Measurements from ENCODE around the gene TRPM7. TPM values are rescaled to one million over a fixed set of nuclear protein-coding genes. Genes with fewer than 3 reads are reported as not detected.

The TRPM7 gene
- total and polyA plus RNA-seq, 4 donors: 6.3 to 81.1 (median 24.0) TPM

- H3K9ac ChIP-seq (ENCODE audit: low read depth in 1 of 2, low read length in 2 of 2): no peak overlapping the region
- peaks cover 10 to 64% (median 52%) of the 10 kb centered on the region in 4 donors for H3K36me3 ChIP-seq (ENCODE audit: control insufficient read depth in 4 of 4, insufficient read depth in 3 of 4, low read depth in 1 of 4, low read length in 3 of 4)
- 98% methylated on average over 3 of the region's 3 CpGs for WGBS
- H3K4me1 ChIP-seq (ENCODE audit: control insufficient read depth in 4 of 4, insufficient read depth in 4 of 4, low read length in 3 of 4): no peaks in the 10 kb centered on the region
- H3K27me3 ChIP-seq (ENCODE audit: control insufficient read depth in 4 of 4, insufficient read depth in 4 of 4, low read length in 3 of 4): no peaks in the 10 kb centered on the region
- DNase-seq (ENCODE audit: low spot score): no peak
- no peak overlapping the region for H3K4me3 ChIP-seq (ENCODE audit: low read depth in 1 of 3, low read length in 3 of 3)
- no peaks in the 10 kb centered on the region for H3K9me3 ChIP-seq (ENCODE audit: control insufficient read depth in 4 of 4, low read length in 3 of 4)
- no peak for TF ChIP-seq YY1 (IDR thresholded peaks at IDR 0.05)
- no peak for TF ChIP-seq NR2F2 (IDR thresholded peaks at IDR 0.05)
- no peak for TF ChIP-seq HNF4A (conservative IDR thresholded peaks at IDR 0.05)
- no peak for TF ChIP-seq JUND (IDR thresholded peaks at IDR 0.05)
- TF ChIP-seq ATF3 (IDR thresholded peaks at IDR 0.05): no peak
- TF ChIP-seq FOXA1 (IDR thresholded peaks at IDR 0.05): no peak
- TF ChIP-seq CTCF (IDR thresholded peaks at IDR 0.05; ENCODE audit: low read depth, low read length, missing input control): no peak
- no peak for TF ChIP-seq REST (IDR thresholded peaks at IDR 0.05)
- TF ChIP-seq FOXA2 (IDR thresholded peaks at IDR 0.05): no peak
- no peak for TF ChIP-seq EGR1 (IDR thresholded peaks at IDR 0.05; ENCODE audit: low read depth in 2 of 2)
- no peak for TF ChIP-seq GABPA (IDR thresholded peaks at IDR 0.05 in 1 of 2, conservative IDR thresholded peaks at IDR 0.05 in 1 of 2)
- no peak for TF ChIP-seq TAF1 (conservative IDR thresholded peaks at IDR 0.05)
- TF ChIP-seq HNF4G (IDR thresholded peaks at IDR 0.05): no peak
- TF ChIP-seq RXRA (IDR thresholded peaks at IDR 0.05): no peak
- no peak for TF ChIP-seq RAD21 (IDR thresholded peaks at IDR 0.05)
- no peak for TF ChIP-seq MAX (IDR thresholded peaks at IDR 0.05)
- no peak for TF ChIP-seq ZBTB33 (IDR thresholded peaks at IDR 0.05)
- H3K27ac ChIP-seq (ENCODE audit: low read depth in 1 of 2, low read length in 2 of 2): no peak overlapping the region
These were observed 33.9 kb downstream of the TRPM7 start for GRCh38 chr15:50652671-50653070.

- Histone ChIP-seq H3K9ac (ENCODE audit: low read depth in 1 of 2, low read length in 2 of 2) (no peak overlapping the region), H3K27me3 (ENCODE audit: control insufficient read depth in 4 of 4, insufficient read depth in 4 of 4, low read length in 3 of 4) (no peaks in the 10 kb centered on the region), H3K27ac (ENCODE audit: low read depth in 1 of 2, low read length in 2 of 2) (no peak overlapping the region), H3K36me3 (ENCODE audit: control insufficient read depth in 4 of 4, insufficient read depth in 3 of 4, low read depth in 1 of 4, low read length in 3 of 4) (peaks cover 3 to 66% (median 50%) of the 10 kb centered on the region in 4 donors), H3K9me3 (ENCODE audit: control insufficient read depth in 4 of 4, low read length in 3 of 4) (no peaks in the 10 kb centered on the region), H3K4me3 (ENCODE audit: low read depth in 1 of 3, low read length in 3 of 3) (no peak overlapping the region), H3K4me1 (ENCODE audit: control insufficient read depth in 4 of 4, insufficient read depth in 4 of 4, low read length in 3 of 4) (no peaks in the 10 kb centered on the region)
- DNase-seq (ENCODE audit: low spot score): no peak
- 93% methylated on average over 2 of the region's 2 CpGs for WGBS
- TF ChIP-seq ATF3 (IDR thresholded peaks at IDR 0.05) (no peak), NR2F2 (IDR thresholded peaks at IDR 0.05) (no peak), FOXA1 (IDR thresholded peaks at IDR 0.05) (no peak), EGR1 (IDR thresholded peaks at IDR 0.05; ENCODE audit: low read depth in 2 of 2) (no peak), FOXA2 (IDR thresholded peaks at IDR 0.05) (no peak), RXRA (IDR thresholded peaks at IDR 0.05) (no peak), HNF4G (IDR thresholded peaks at IDR 0.05) (no peak), HNF4A (conservative IDR thresholded peaks at IDR 0.05) (no peak), REST (IDR thresholded peaks at IDR 0.05) (no peak), TAF1 (conservative IDR thresholded peaks at IDR 0.05) (no peak), SP1 (IDR thresholded peaks at IDR 0.05) (no peak), ZBTB33 (IDR thresholded peaks at IDR 0.05) (no peak)
These were observed 45.3 kb downstream of the TRPM7 start for GRCh38 chr15:50641318-50641717.

All from liver (tissue), 9 donors.